ENCODE results near the gene CRADD.
"Not testable (repeated sequence)": the region's sequence is repeated elsewhere in the genome, so short reads cannot be mapped to it uniquely, and the experiment has no call there.

CRADD gene

DNA sequence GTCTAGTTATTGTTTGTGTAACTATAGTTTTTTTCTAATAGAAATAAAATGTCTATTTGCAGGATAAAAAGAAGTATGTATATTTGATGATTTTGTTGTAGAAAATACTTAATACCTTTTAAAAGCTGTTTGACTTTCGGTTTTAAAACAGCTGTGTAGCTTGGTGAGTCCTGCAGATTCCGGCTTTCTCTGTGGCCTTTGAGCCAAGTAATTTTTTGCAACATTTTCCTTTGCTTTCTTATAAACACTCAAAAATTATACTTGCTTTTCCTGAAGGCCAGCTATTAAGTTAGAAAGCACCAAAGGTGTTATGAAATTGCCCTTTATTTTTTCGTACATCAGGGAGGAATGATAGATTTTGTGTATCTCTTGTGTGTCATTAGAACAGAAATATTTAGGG is 63.6 kb downstream of the CRADD start:
- no peak for DNase-seq

DNA sequence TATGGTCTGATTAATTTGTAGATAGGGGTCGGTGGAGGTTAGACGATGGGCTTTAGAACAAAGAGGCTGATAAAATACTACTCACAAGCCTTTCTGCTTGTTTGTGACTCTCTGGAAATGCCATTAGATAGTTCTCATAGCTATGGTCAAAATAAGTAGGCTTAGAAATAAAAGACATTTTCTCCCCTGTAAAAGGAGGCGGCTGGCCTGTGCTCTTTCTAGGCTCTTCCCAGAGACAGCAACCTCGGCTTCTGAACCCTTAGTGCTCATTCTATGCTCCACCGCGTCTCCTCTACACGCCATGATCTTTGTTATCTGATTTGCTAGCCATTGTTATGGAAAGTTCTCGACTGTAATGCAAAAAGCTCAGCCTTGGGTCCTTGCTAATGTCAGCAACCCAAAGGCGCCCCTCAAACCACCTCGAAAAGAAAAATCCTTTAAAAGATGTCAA is 64.5 kb downstream of the CRADD start:
- DNase-seq = no peak

DNA sequence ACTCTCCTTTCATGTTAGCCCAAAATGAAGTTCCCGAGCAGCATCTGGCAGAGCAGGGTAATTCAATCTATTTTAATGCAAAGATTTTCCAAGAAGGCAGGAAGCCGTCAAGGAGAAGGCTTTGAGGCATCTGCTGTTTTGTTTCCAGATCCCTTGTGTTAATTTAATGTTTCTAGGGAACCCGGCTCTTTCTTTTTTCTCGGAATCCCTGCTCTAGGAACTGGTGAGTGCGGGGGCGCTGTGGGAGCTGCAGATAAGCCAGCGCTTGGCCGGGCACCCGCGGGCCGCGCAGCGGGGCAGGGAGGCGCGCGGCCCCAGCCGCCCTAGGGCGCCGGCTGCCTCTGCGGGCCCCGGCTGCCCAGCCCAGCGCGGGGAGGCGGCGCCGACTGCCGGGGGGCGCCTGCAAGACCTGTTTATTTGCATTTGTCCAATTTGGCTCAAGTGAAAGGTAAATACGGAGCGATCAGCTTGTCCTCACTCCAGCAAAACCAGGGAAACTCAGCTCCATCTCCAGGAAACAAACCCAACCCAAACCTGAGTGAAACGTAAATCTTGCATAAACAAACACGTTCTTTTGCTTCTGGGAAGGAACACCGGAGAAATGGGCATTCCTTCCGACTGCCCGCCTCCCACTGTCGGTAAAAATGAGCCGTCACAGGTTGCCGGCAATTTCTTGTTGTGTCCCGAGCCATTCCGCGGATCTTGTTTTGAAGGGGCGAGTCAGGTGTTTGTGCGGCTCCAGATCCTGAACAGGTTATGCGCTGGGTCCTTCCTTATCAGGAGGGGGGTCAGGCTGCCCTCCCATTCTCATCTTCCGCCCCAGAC is 65.1 kb downstream of the CRADD start:
- DNase-seq = no peak

- no peak for DNase-seq
Measured at GRCh38 chr12:93743229-93743998, 66.2 kb downstream of the CRADD start.

DNA sequence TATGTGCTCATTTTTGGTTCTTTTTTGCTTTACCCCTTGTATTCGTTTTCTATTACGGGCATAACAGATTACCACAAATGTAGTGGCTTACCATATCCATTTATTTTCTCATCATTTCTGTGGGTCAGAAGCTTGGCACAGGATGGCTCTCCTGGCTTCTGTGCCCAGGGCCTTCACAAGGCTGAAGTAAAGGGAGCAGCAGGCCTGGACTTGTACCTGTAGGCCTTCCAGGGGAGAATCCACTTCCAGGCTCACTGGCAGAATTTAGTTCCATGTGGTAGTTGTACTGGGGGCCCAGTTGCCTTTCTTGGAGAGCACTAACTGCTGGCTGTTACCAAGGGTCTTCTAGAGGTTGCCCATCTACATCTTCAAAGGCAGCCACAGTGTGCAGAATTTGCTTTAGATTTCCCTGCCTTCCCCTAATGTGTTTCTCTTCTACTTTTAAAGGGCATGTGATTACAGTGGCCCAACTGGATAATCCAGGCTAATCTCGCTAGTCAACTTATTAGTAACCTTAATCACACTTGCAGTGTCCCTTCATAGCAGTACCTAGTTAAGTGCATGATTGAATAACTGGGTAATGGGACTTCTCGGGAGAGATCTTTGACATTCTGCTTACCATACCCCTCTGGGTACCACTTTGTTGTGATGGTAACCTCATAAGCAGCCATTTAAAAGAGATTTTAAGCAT is 67.0 kb downstream of the CRADD start:
- no peak for DNase-seq

GRCh38 chr12:93745286-93745685 is 68.1 kb downstream of the CRADD start:
- DNase-seq = no peak

DNA sequence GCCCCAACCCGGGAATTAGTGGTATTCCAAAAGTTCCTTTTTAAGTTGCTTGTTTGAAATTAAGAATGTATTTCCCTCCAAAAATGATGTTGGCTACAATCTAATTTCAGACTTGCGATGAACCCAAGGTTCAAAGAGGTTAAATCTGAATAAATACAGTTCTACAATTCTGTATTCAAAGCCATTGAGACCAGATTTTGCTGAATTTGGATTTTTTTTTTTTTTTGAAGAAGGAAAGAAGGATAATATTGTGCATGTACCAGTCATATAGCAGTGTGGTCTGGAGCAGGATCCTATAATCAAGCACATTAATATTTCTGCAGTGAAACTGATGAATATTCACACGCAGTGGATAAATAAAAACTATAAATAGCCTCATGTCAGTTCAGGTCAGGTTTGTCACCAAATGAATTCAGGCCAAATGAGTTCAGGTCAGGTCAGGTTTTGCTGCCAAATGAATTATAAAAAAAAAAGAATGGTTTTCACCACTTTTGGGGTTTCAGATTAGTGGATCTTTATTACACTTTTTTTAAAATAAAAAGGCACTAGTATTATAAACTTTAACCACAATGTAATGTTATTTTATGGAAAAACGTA is 69.5 kb downstream of the CRADD start:
- DNase-seq = no peak

- no peak for DNase-seq
Measured at GRCh38 chr12:93748672-93749383, 71.7 kb downstream of the CRADD start.

- DNase-seq = no peak
Measured at GRCh38 chr12:93749515-93749914, 72.3 kb downstream of the CRADD start.

DNA sequence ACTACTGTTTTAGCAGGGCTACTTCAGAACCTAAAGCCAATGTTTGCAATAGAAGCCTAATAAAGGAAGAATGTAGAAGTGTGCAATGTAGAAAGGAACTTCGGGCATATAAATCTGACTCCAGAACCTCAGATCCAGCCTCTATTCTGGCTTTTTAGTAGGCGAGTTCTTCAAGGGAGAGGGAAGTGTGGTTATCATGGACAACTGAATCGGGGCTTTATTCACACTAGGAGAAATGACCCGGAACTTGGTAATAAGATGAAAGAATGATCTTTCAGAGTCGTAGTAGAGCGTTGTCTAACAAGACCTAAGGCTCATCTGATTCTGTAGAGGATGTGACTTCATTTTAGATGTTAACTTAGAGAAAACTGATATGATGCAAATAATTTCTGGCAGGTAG is 72.9 kb downstream of the CRADD start:
- no peak for DNase-seq

DNA sequence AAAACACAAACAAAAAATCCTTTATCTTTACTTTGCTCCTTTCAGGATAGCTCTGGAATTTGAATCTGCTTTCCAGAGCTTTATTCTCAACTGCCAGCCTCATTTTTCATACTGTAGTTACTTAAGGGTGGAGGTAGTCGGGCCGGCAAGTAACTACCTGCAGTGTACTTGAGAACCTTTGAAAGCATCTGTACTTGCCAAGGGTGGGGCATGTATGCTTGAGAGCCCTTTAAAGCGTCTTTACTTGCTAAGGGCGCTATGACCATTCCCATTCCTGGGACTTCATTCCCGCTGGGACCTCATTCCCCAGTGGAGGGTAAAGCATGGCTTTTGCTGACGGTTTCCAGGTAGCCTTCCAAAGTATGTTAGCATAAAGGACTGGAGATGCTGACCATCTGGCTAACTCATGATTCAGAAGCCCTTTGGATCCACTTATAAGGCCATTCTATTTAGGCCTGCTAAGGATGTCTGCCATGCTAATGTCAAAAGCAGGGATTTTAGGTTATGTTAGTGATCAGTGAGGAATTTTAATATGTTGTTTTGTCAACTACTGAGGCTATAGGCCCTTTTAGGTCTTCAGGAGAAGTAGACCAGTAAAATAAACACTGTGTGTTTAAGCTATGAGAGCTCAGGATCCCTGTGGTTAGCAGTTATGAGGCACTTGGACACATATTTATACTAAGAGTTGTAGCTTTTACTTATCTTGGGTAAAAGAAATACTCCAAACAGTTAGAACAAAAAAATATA is 74.9 kb downstream of the CRADD start:
- DNase-seq = no peak

DNA sequence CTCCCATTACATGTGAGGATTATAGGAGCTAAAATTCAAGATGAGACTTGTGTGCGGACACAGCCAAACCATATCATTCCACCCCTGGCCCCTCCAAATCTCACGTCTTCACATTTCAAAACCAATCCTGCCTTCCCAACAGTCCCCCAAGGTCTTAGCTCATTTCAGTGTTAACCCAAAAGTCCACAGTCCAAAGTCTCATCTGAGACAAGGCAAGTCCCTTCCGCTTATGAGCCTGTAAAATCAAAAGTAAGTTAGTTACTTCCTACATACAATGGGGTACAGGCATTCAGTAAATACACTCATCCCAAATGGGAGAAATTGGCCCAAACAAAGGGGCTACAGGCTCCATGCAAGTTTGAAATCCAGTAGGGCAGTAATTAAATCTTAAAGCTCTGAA is 76.1 kb downstream of the CRADD start:
- no peak for DNase-seq

GRCh38 chr12:93753838-93754429 is 76.8 kb downstream of the CRADD start:
- DNase-seq = no peak

DNA sequence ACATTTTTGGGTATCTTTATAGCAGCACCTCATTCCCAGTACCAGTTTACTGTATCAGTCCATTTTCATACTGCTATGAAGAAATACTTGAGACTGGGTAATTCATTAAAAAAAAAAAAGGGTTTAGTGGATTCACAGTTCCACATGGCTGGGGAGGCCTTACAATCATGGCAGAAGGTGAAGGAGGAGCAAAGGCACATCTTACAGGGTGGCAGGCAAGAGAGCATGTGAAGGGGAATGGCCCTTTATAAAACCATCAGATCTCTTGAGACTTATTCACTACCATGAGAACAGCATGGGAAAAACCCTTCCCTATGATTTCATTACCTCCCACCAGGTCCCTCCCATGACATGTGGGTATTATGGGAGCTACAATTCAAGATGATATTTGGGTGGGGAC is 77.7 kb downstream of the CRADD start:
- DNase-seq = not testable (repeated sequence)

- DNase-seq = no peak
Measured at GRCh38 chr12:93756288-93756687, 79.1 kb downstream of the CRADD start.

GRCh38 chr12:93757792-93758694 is 80.9 kb downstream of the CRADD start:
- DNase-seq = no peak

- DNase-seq = no peak
Measured at GRCh38 chr12:93758801-93759373, 81.7 kb downstream of the CRADD start.

DNA sequence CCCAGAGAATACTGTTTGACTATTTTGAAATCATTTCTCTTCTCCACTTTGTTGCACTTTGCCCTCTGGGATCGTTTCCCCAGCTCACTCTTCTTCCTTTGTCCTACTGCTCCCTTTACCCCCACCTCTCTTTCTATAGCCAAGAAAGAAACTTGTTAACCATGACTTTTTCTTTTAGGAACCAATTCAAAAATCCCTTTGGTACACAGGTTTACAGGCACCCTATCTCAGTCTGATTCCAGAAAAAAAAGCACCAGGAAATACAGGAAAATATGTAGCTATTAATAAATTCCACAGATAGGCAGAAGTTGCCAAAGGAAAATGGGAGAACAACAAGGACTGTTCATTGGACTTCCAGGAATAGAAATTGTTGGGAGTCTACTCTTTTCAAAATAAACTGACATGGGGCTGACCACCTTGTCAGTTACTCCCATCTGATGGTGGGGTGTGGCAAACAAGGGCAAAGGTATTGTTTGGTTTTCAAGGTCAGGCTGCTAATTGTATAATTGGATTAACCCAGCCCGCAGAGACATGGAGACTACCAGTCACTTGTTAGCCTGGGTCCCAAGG is 82.4 kb downstream of the CRADD start:
- no peak for DNase-seq

GRCh38 chr12:93760275-93760875 is 83.2 kb downstream of the CRADD start:
- DNase-seq = no peak
